OCI-LY7 (cell line): ENCODE data around the gene NAV2. TPM values are rescaled to one million over a fixed set of nuclear protein-coding genes. Genes with fewer than 3 reads are reported as not detected.

ENCODE experiments used
- BruUV-seq: library from RNA; stranded (reverse); fragments of 400-500 nt; replicated peaks from 2 replicates; lab custom pipeline; 2021; lab: Mats Ljungman, UMichigan
- CTCF ChIA-PET: fragments of 300-600 bp; sonication (Branson Sonifier 250); formaldehyde crosslinking; loops from one replicate; lab custom pipeline; 2022; ENCODE audit warnings: antibody characterized with exemption; ENCODE audit not compliant: unreplicated experiment; lab: Charles Lee
- POLR2A ChIA-PET: fragments of 300-600 bp; sonication (Branson Sonifier 250); formaldehyde crosslinking; loops from one replicate; lab custom pipeline; 2022; ENCODE audit warnings: antibody characterized with exemption; lab: Charles Lee
- DNase-seq: peaks from one replicate; pipeline ENCODE4 v3.0.0-alpha.2; 2015; ENCODE audit warnings: low spot score
- H2AFZ ChIP-seq: fragments of 200-600 bp; sonication (generic), shearing (Covaris generic); 2 replicates; pipeline ENCODE4 v1.6.1; 2014; ENCODE audit warnings: mild to moderate bottlenecking, antibody characterized with exemption, low read length, moderate library complexity
- H3K27ac ChIP-seq: fragments of 200-600 bp; sonication (generic); 2 replicates; pipeline ENCODE4 v1.5.1; 2014; ENCODE audit warnings: mixed run types, low read depth, mild to moderate bottlenecking, moderate library complexity, low read length, inconsistent platforms; ENCODE audit not compliant: poor library complexity, severe bottlenecking
- H3K36me3 ChIP-seq: fragments of 200-600 bp; sonication (generic); 2 replicates; pipeline ENCODE4 v1.6.1; 2014; ENCODE audit warnings: mild to moderate bottlenecking, antibody characterized with exemption, low read length, moderate library complexity, mixed read lengths; ENCODE audit not compliant: insufficient read depth
- H3K4me1 ChIP-seq: fragments of 200-600 bp; sonication (generic); 2 replicates; pipeline ENCODE4 v1.5.1; 2014; ENCODE audit warnings: mild to moderate bottlenecking, low read length; ENCODE audit not compliant: insufficient read depth, poor library complexity, severe bottlenecking
- H3K4me2 ChIP-seq: fragments of 200-600 bp; sonication (generic); 2 replicates; pipeline ENCODE4 v1.6.1; 2014; ENCODE audit warnings: mild to moderate bottlenecking, low read length
- H3K4me3 ChIP-seq: fragments of 200-600 bp; sonication (generic); 2 replicates; pipeline ENCODE4 v1.5.1; 2014; ENCODE audit warnings: mild to moderate bottlenecking, low read depth, low read length; ENCODE audit not compliant: poor library complexity, severe bottlenecking
- H3K79me2 ChIP-seq: fragments of 200-600 bp; sonication (generic); 2 replicates; pipeline ENCODE4 v1.6.1; 2016; ENCODE audit warnings: low read depth, mild to moderate bottlenecking, low read length, moderate library complexity, mixed read lengths; ENCODE audit not compliant: insufficient read depth
- H3K9me2 ChIP-seq: fragments of 200-600 bp; sonication (generic); 2 replicates; pipeline ENCODE4 v1.6.1; 2016; ENCODE audit warnings: mild to moderate bottlenecking, low read length, mixed read lengths; ENCODE audit not compliant: insufficient read depth
- H3K9me3 ChIP-seq: fragments of 200-600 bp; sonication (generic); 2 replicates; pipeline ENCODE4 v1.6.1; 2014; ENCODE audit warnings: mild to moderate bottlenecking, mixed run types, low read length, mixed read lengths
- H4K20me1 ChIP-seq: fragments of 200-600 bp; sonication (generic); 2 replicates; pipeline ENCODE4 v1.6.1; 2014; ENCODE audit warnings: mild to moderate bottlenecking, antibody characterized with exemption, low read length, moderate library complexity, mixed read lengths; ENCODE audit not compliant: insufficient read depth
- CTCF ChIP-seq: fragments of 200-600 bp; sonication (generic); conservative IDR thresholded peaks from 2 replicates; pipeline ENCODE4 v1.5.1; 2014; ENCODE audit warnings: mild to moderate bottlenecking, antibody characterized with exemption, low read length, moderate library complexity, mixed read lengths
- EZH2phosphoT487 ChIP-seq: fragments of 200-600 bp; sonication (generic); IDR thresholded peaks from 2 replicates; pipeline ENCODE4 v1.6.1; 2018; ENCODE audit warnings: low read depth, borderline replicate concordance, mild to moderate bottlenecking, mixed run types, antibody characterized with exemption, low read length, moderate library complexity, mixed read lengths
- intact Hi-C: fragments of 100-400 bp; cut with micrococcal nuclease; formaldehyde crosslinking; loops from one replicate; pipeline ENCODE4 v1.10.0; 2022; ENCODE audit not compliant: unreplicated experiment
- total RNA-seq, 2 experiments: library from RNA; depleted of rRNA in 1 of 2; stranded (reverse); fragments of >200 nt in 1 of 2; shearing (Covaris generic) in 1 of 2; gene quantifications; 2 replicates each; pipeline ENCODE4 v1.2.3, GENCODE V29; 2014 to 2022

Gene NAV2
- total RNA-seq, 2 experiments from 2014 or later = 0.06 to 0.68 TPM

- no peaks in the 10 kb centered on the region for H3K9me2 ChIP-seq
- H3K4me2 ChIP-seq = no peak overlapping the region
- H3K9me3 ChIP-seq = no peaks in the 10 kb centered on the region
- BruUV-seq = no TSS peak
- H3K4me3 ChIP-seq = no peak overlapping the region
- CTCF ChIA-PET = no interaction called here
- intact Hi-C loops = no loop called here
- H3K79me2 ChIP-seq = no peaks in the 10 kb centered on the region
- no peaks in the 10 kb centered on the region for H3K4me1 ChIP-seq
- H3K36me3 ChIP-seq = no peaks in the 10 kb centered on the region
- no peak for TF ChIP-seq EZH2phosphoT487
- no peak for TF ChIP-seq CTCF
- no peak overlapping the region for H3K27ac ChIP-seq
- H4K20me1 ChIP-seq = no peaks in the 10 kb centered on the region
- DNase-seq = no peak
- POLR2A ChIA-PET = interaction anchor here (0.7 kb wide), 1 partner anchor 12 kb away, joined by 3 read pairs; no protein-coding TSS in a partner anchor
- no peak overlapping the region for H2AFZ ChIP-seq
Measured at GRCh38 chr11:19980957-19981669, 268.5 kb downstream of the NAV2 start.

GRCh38 chr11:19982774-19983495, 270.3 kb downstream of the NAV2 start:
- H3K27ac ChIP-seq = no peak overlapping the region
- no peaks in the 10 kb centered on the region for H3K9me2 ChIP-seq
- no peaks in the 10 kb centered on the region for H3K9me3 ChIP-seq
- no TSS peak for BruUV-seq
- ChIA-PET POLR2A (interaction anchor here (0.5 kb wide), 1 partner anchor 143 kb away, joined by 3 read pairs; no protein-coding TSS in a partner anchor), CTCF (no interaction called here)
- H3K4me1 ChIP-seq = no peaks in the 10 kb centered on the region
- H3K4me3 ChIP-seq = no peak overlapping the region
- no peak overlapping the region for H2AFZ ChIP-seq
- DNase-seq = no peak
- no peak for TF ChIP-seq EZH2phosphoT487
- intact Hi-C loops = no loop called here
- no peaks in the 10 kb centered on the region for H3K79me2 ChIP-seq
- H3K36me3 ChIP-seq = no peaks in the 10 kb centered on the region
- H3K4me2 ChIP-seq = no peak overlapping the region
- H4K20me1 ChIP-seq = no peaks in the 10 kb centered on the region

GRCh38 chr11:19984048-19984742, 271.6 kb downstream of the NAV2 start:
- no TSS peak for BruUV-seq
- Histone ChIP-seq H3K4me3 (no peak overlapping the region), H4K20me1 (no peaks in the 10 kb centered on the region), H3K4me2 (no peak overlapping the region), H3K9me3 (no peaks in the 10 kb centered on the region), H3K36me3 (no peaks in the 10 kb centered on the region), H3K9me2 (no peaks in the 10 kb centered on the region), H2AFZ (no peak overlapping the region), H3K4me1 (no peaks in the 10 kb centered on the region), H3K27ac (no peak overlapping the region), H3K79me2 (no peaks in the 10 kb centered on the region)
- DNase-seq = no peak
- intact Hi-C loops = no loop called here
- ChIA-PET CTCF (no interaction called here), POLR2A (interaction anchor here (1.1 kb wide), 1 partner anchor 15 kb away, joined by 3 read pairs; no protein-coding TSS in a partner anchor)
- TF ChIP-seq CTCF (no peak), EZH2phosphoT487 (no peak)
